ENCODE results near the gene MARK4.

GRCh38 chr19:45311621-45312020 is 60.5 kb downstream of the MARK4 start:
- TF ChIP-seq CREB5 (CRISPR knock-in tag; IDR thresholded peaks at IDR 0.05; ENCODE audit: low read depth) (no peak), BACH2 (CRISPR knock-in tag; IDR thresholded peaks at IDR 0.05; ENCODE audit: borderline replicate concordance) (no peak), PPARA (CRISPR knock-in tag; IDR thresholded peaks at IDR 0.05; ENCODE audit: borderline replicate concordance) (no peak), ARNTL (CRISPR knock-in tag; IDR thresholded peaks at IDR 0.05; ENCODE audit: borderline replicate concordance, low read depth) (no peak), RARB (CRISPR knock-in tag; IDR thresholded peaks at IDR 0.05) (no peak), TOX (CRISPR knock-in tag; IDR thresholded peaks at IDR 0.05; ENCODE audit: borderline replicate concordance) (no peak), TSHZ2 (CRISPR knock-in tag; IDR thresholded peaks at IDR 0.05) (no peak), ZFP30 (CRISPR knock-in tag; IDR thresholded peaks at IDR 0.05) (no peak)
